Measurements from ENCODE around the gene LAMC2.
"Not testable (repeated sequence)": the region's sequence is repeated elsewhere in the genome, so short reads cannot be mapped to it uniquely, and the experiment has no call there.

- TF ChIP-seq, protein P1, sequence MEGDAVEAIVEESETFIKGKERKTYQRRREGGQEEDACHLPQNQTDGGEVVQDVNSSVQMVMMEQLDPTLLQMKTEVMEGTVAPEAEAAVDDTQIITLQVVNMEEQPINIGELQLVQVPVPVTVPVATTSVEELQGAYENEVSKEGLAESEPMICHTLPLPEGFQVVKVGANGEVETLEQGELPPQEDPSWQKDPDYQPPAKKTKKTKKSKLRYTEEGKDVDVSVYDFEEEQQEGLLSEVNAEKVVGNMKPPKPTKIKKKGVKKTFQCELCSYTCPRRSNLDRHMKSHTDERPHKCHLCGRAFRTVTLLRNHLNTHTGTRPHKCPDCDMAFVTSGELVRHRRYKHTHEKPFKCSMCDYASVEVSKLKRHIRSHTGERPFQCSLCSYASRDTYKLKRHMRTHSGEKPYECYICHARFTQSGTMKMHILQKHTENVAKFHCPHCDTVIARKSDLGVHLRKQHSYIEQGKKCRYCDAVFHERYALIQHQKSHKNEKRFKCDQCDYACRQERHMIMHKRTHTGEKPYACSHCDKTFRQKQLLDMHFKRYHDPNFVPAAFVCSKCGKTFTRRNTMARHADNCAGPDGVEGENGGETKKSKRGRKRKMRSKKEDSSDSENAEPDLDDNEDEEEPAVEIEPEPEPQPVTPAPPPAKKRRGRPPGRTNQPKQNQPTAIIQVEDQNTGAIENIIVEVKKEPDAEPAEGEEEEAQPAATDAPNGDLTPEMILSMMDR (IDR thresholded peaks at IDR 0.05) = not testable (repeated sequence)
- TF ChIP-seq POLR2A (IDR thresholded peaks at IDR 0.05) = not testable (repeated sequence)
These were observed 87.9 kb downstream of the LAMC2 start for GRCh38 chr1:183273984-183274383.
